ENCODE measurements around the gene FHOD3. TPM values are rescaled to one million over a fixed set of nuclear protein-coding genes. Genes with fewer than 3 reads are reported as not detected.

The FHOD3 gene
- total and polyA plus RNA-seq, 11 donors, result 109 to 532 (median 262) TPM

- Histone ChIP-seq H3K4me3 (no peak overlapping the region), H3K9me3 (no peaks in the 10 kb centered on the region), H3K4me1 (peaks cover 0 to 9% (median 8%) of the 10 kb centered on the region in 12 donors), H3K27me3 (no peaks in the 10 kb centered on the region), H3K27ac (no peak overlapping the region), H3K36me3 (peaks cover 0 to 42% (median 21%) of the 10 kb centered on the region in 9 donors)
- intact Hi-C loops (cut with DNase I), result no loop called here
- ATAC-seq (no peak), DNase-seq (no peak)
- TF ChIP-seq POLR2A (IDR thresholded peaks at IDR 0.05) (no peak), CTCF (IDR thresholded peaks at IDR 0.05) (no peak)
These were observed 522.1 kb downstream of the FHOD3 start for GRCh38 chr18:36819621-36820020.

GRCh38 chr18:36821681-36822080, 524.2 kb downstream of the FHOD3 start:
- Histone ChIP-seq H3K4me3 (no peak overlapping the region), H3K36me3 (peaks cover 0 to 24% (median 18%) of the 10 kb centered on the region in 9 donors), H3K9me3 (no peaks in the 10 kb centered on the region), H3K4me1 (no peaks in the 10 kb centered on the region), H3K27me3 (no peaks in the 10 kb centered on the region), H3K27ac (no peak overlapping the region)
- TF ChIP-seq POLR2A (IDR thresholded peaks at IDR 0.05) (no peak), CTCF (IDR thresholded peaks at IDR 0.05) (no peak)
- WGBS, 4 donors, result 93 to 99% (median 94%) methylated on average over 4 of the region's 4 CpGs
- no peak for DNase-seq
- no peak for ATAC-seq
- intact Hi-C loops (cut with DNase I), result no loop called here

DNA sequence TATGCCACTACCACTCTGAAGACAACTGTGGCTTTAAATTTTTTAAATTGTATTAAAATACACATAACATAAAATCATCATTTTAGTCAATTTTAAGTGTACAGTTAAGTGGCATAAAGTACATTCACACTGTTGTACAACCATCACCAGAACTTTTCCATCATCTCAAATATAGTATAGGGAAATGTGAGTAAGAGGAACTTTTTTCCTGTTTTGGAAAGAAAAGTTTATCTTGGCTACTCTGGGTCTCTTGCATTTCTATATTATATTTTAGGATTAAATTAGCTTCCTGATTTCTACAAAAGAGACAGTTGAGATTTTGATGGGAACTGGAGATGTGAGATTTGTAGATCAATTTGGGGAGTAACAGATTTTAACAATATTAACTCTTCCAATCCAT, 528.0 kb downstream of the FHOD3 start:
- Histone ChIP-seq H3K4me1 (peaks cover 0 to 22% (median 11%) of the 10 kb centered on the region in 12 donors), H3K4me3 (no peak overlapping the region), H3K27ac (no peak overlapping the region), H3K9me3 (no peaks in the 10 kb centered on the region), H3K36me3 (peaks cover 0 to 2% (median 0%) of the 10 kb centered on the region in 9 donors), H3K27me3 (no peaks in the 10 kb centered on the region)
- ATAC-seq, result no peak
- DNase-seq, result no peak
- intact Hi-C loops (cut with DNase I), result no loop called here
- TF ChIP-seq POLR2A (IDR thresholded peaks at IDR 0.05) (no peak), CTCF (IDR thresholded peaks at IDR 0.05) (no peak)

GRCh38 chr18:36826556-36826955, 529.0 kb downstream of the FHOD3 start:
- TF ChIP-seq CTCF (IDR thresholded peaks at IDR 0.05) (no peak), POLR2A (IDR thresholded peaks at IDR 0.05) (no peak)
- DNase-seq, result no peak
- ATAC-seq, result no peak
- no peak overlapping the region for H3K27ac ChIP-seq
- peaks cover 0 to 22% (median 11%) of the 10 kb centered on the region in 12 donors for H3K4me1 ChIP-seq
- 96 to 99% (median 98%) methylated on average over 3 of the region's 3 CpGs for WGBS, 4 donors
- H3K27me3 ChIP-seq, result no peaks in the 10 kb centered on the region
- no peaks in the 10 kb centered on the region for H3K9me3 ChIP-seq
- peaks cover 0 to 2% (median 0%) of the 10 kb centered on the region in 9 donors for H3K36me3 ChIP-seq
- H3K4me3 ChIP-seq, result no peak overlapping the region
- intact Hi-C loops (cut with DNase I), result no loop called here
